ENCODE measurements around the gene HSPA1B. TPM values are rescaled to one million over a fixed set of nuclear protein-coding genes. Genes with fewer than 3 reads are reported as not detected.
A peak's percentile ranks its signal among the peaks of the same experiment; 100 is the strongest.
"Not testable (repeated sequence)": the region's sequence is repeated elsewhere in the genome, so short reads cannot be mapped to it uniquely, and the experiment has no call there.

HSPA1B gene
- total RNA-seq, 1 donor from 2014 or later, result 65.8 TPM

DNA sequence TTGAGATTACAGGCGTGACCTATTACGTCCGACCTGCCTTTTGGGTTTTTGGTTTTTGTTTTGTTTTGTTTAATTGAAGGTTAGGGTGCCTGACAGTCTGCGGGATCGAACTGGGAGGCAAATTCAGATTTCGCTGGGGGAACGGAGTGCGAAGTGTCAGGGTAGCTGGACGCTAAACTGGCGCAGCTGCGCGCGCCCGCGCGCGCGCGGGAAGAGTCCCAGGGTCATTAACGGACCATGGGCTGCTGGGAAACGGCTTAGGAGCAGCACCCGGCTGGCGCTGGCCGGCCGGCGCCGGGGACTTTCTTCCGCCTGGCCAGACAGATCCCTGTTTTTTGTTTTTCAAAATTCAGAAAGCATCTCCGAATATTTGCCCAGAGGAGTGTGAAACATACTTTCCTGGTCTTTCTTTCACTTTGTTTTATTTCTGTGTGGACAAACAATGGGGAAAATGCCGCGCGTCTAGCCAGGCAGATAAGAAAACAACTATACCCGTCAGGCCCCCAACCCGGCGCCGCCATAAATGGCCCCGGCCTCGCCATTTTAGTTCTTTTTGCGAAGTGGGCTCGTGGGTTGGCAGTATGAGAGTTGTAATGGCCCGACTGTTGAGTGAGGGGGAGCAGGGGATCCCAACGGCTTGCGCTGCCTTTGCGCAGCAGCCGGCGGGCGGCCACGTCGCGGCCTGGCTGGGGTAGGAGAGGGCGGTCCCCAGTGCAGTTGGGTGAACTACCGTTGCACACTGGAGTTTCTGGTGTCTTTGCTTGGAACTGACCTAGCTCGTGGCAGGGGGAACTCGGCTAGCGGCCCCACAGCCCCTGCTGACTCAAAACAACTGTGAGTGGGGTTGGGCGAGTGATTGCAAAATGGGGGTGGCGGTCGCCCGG, 7.1 kb downstream of the HSPA1B start:
- H3K4me3 Mint-ChIP-seq (ENCODE audit: unreplicated experiment), result peak overlapping the region; percentile 98
- peak overlapping the region; percentile 99 for H3K27ac Mint-ChIP-seq (ENCODE audit: unreplicated experiment)
- peaks cover 27% of the 10 kb centered on the region for H3K36me3 Mint-ChIP-seq (ENCODE audit: unreplicated experiment)
- peak; percentile 92 for DNase-seq (ENCODE audit: extremely low spot score, unreplicated experiment)
- peaks cover 55% of the 10 kb centered on the region for H3K4me1 Mint-ChIP-seq (ENCODE audit: unreplicated experiment)
- no peak for TF ChIP-seq CTCF (IDR thresholded peaks at IDR 0.05)
- no peaks in the 10 kb centered on the region for H3K27me3 Mint-ChIP-seq (ENCODE audit: unreplicated experiment)
- no peaks in the 10 kb centered on the region for H3K9me3 Mint-ChIP-seq (ENCODE audit: unreplicated experiment)

GRCh38 chr6:31836047-31836473, 8.5 kb downstream of the HSPA1B start:
- Mint-ChIP-seq H3K9me3 (ENCODE audit: unreplicated experiment) (no peaks in the 10 kb centered on the region), H3K36me3 (ENCODE audit: unreplicated experiment) (peaks cover 33% of the 10 kb centered on the region)
- no peak for DNase-seq (ENCODE audit: extremely low spot score, unreplicated experiment)

DNA sequence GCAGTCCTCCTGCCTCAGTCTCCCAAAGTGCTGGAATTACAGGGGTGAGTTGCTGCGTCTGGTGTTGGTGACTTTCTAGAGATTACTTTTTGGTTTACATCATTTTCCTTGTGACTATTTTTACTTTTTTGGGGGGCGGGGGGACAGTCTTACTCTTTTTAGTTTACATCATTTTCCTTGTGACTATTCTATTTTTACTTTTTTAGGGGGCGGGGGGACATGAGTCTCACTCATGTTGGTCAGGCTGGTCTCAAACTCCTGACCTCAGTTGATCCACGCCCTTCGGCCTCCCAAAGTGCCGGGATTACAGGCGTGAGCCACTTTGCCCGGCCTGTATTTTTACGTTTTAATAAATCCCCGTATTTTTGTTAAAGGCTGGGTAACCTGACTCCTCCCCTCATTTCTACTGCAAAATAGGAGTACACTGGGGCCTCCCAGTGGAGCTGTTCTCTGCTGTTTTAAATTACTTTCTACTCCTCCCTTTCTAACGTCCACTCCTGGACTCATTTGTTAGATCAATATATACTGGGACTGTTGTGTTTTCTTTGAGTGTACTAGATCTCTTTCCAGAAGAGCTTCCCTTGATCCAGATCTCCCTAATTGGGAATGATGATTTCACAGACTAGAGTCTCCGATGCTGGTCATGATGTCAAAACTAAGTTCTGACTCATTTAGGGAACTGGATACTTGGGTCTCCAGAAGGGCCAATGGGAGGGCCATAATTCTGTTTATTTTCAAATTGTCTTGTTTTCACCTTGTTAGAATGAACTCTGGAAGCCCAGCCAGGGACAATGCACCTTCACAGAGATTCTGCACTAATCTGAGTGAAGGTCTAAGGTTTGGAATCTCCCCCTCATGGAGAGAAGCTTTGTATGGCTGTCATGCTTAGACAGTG, 9.2 kb downstream of the HSPA1B start:
- Mint-ChIP-seq H3K4me1 (ENCODE audit: unreplicated experiment) (peaks cover 42% of the 10 kb centered on the region), H3K9me3 (ENCODE audit: unreplicated experiment) (no peaks in the 10 kb centered on the region), H3K27me3 (ENCODE audit: unreplicated experiment) (no peaks in the 10 kb centered on the region), H3K27ac (ENCODE audit: unreplicated experiment) (peak overlapping the region; percentile 99), H3K36me3 (ENCODE audit: unreplicated experiment) (peaks cover 37% of the 10 kb centered on the region), H3K4me3 (ENCODE audit: unreplicated experiment) (peak overlapping the region; percentile 98)
- peak; percentile 29 for TF ChIP-seq CTCF (IDR thresholded peaks at IDR 0.05)
- no peak for DNase-seq (ENCODE audit: extremely low spot score, unreplicated experiment)

More at GRCh38 chr6:31836047-31836473, 8.5 kb downstream of the HSPA1B start:
- H3K4me3 Mint-ChIP-seq (ENCODE audit: unreplicated experiment), result peak overlapping the region; percentile 98
- peaks cover 45% of the 10 kb centered on the region for H3K4me1 Mint-ChIP-seq (ENCODE audit: unreplicated experiment)
- peak overlapping the region; percentile 99 for H3K27ac Mint-ChIP-seq (ENCODE audit: unreplicated experiment)
- no peaks in the 10 kb centered on the region for H3K27me3 Mint-ChIP-seq (ENCODE audit: unreplicated experiment)
- TF ChIP-seq CTCF (IDR thresholded peaks at IDR 0.05), result no peak

GRCh38 chr6:31837369-31838113, 10.0 kb downstream of the HSPA1B start:
- H3K4me1 Mint-ChIP-seq (ENCODE audit: unreplicated experiment), result peaks cover 42% of the 10 kb centered on the region
- H3K27ac Mint-ChIP-seq (ENCODE audit: unreplicated experiment), result peak overlapping the region; percentile 99
- H3K9me3 Mint-ChIP-seq (ENCODE audit: unreplicated experiment), result no peaks in the 10 kb centered on the region
- H3K27me3 Mint-ChIP-seq (ENCODE audit: unreplicated experiment), result no peaks in the 10 kb centered on the region
- TF ChIP-seq CTCF (IDR thresholded peaks at IDR 0.05), result no peak
- DNase-seq (ENCODE audit: extremely low spot score, unreplicated experiment), result no peak
- peaks cover 38% of the 10 kb centered on the region for H3K36me3 Mint-ChIP-seq (ENCODE audit: unreplicated experiment)
- peak overlapping the region; percentile 98 for H3K4me3 Mint-ChIP-seq (ENCODE audit: unreplicated experiment)

DNA sequence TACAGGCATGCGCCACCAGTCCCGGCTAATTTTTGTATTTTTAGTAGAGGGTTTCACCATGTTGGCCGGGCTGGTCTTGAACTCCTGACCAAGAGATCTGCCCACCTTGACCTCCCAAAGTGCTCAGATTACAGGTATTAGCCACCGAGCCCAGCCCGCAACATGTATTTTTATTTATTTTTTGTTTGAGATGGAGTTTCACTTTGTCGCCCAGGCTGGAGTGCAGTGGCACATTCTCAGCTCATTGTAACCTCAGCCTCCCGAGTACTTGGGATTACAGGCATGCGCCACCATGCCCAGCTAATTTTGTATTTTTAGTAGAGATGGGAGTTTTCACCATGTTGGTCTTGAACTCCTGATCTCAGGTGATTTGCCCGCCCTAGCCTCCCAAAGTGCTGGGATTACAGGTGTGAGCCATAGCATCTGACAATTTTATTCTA, 10.6 kb downstream of the HSPA1B start:
- Mint-ChIP-seq H3K36me3 (ENCODE audit: unreplicated experiment) (peaks cover 38% of the 10 kb centered on the region), H3K4me3 (ENCODE audit: unreplicated experiment) (peak overlapping the region; percentile 98), H3K4me1 (ENCODE audit: unreplicated experiment) (peaks cover 42% of the 10 kb centered on the region)
- DNase-seq (ENCODE audit: extremely low spot score, unreplicated experiment); H3K27ac Mint-ChIP-seq (ENCODE audit: unreplicated experiment); H3K9me3 Mint-ChIP-seq (ENCODE audit: unreplicated experiment); H3K27me3 Mint-ChIP-seq (ENCODE audit: unreplicated experiment): not testable (repeated sequence)
